ENCODE results near the gene ING3. TPM values are rescaled to one million over a fixed set of nuclear protein-coding genes. Genes with fewer than 3 reads are reported as not detected.

Gene ING3
- total RNA-seq, 2 experiments from 2014 or later, result 23.4 to 26.5 TPM

DNA sequence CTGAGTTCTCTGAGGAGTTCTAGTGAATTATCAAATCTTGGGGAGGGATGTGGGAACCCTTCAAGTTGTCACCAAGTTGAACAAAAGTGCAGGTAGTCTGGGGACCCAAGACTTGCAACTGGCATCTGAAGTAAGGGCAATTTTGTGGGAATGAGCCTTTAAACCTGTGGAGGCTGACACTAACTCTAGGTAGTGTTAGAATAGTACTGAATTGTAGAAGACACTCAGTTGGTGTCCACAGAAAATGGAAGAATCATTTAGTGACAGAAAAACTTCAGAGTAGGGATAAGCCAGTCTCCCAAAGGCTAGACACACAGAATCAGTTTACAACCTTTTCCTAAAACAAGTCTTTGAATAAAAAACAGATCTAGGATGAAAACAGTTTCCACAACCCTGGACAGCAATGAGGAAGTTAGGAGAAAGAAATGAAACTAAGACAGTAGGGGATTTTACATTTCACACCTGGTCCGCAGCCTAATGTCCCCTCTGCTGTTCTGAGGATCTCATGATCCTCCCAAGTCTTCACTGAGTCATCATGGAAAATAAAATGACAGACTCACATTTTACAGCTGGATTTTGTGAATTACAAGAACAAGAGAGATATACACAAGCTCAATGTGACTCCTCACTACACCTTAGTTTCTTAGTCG, 23.0 kb upstream of the ING3 start:
- H3K4me3 Mint-ChIP-seq, result no peak overlapping the region
- no peak overlapping the region for H3K27ac Mint-ChIP-seq
- ChIA-PET POLR2A (interaction anchor here (0.7 kb wide), 1 partner anchor 23 kb away, joined by 4 read pairs; the partner anchor contains the start of gene ING3), CTCF (interaction anchor here (1.2 to 1.3 kb wide), 2 partner anchors 9 to 135 kb away, joined by 3 to 6 read pairs; no protein-coding TSS in a partner anchor)
- intact Hi-C loops (cut with DNase I, micrococcal nuclease), result no loop called here
- peaks cover 2% of the 10 kb centered on the region for H3K4me1 Mint-ChIP-seq
- H3K9me3 Mint-ChIP-seq (ENCODE audit: low read depth), result no peaks in the 10 kb centered on the region
- peaks cover 15% of the 10 kb centered on the region for H3K27me3 Mint-ChIP-seq
- H3K36me3 Mint-ChIP-seq (ENCODE audit: low read depth), result no peaks in the 10 kb centered on the region
- ATAC-seq (no peak), DNase-seq (no peak)

DNA sequence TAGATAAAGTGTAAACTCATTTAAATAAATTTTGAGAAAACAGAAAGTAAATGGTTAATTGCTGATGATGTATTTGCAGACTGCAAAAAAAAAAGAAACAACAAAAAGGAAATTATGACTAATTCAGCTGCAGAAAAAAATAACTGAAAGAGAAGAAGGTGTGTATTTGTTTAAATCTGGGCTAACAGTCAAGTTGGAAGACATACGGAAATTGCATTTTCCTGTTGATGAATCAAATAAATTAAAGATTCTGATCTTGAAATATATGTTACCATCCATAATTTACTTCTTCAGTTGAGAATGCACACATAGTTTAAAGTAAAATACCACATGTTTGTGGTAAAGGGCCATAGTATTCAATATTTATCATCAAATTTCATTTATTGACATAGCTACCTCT, 19.3 kb upstream of the ING3 start:
- ChIA-PET POLR2A (no interaction called here), CTCF (interaction anchor here (0.7 kb wide), 1 partner anchor 38 kb away, joined by 3 read pairs; no protein-coding TSS in a partner anchor)
- H3K4me3 Mint-ChIP-seq, result no peak overlapping the region
- DNase-seq (no peak), ATAC-seq (no peak)
- peaks cover 12% of the 10 kb centered on the region for H3K27me3 Mint-ChIP-seq
- no peak overlapping the region for H3K27ac Mint-ChIP-seq
- H3K36me3 Mint-ChIP-seq (ENCODE audit: low read depth), result no peaks in the 10 kb centered on the region
- H3K9me3 Mint-ChIP-seq (ENCODE audit: low read depth), result no peaks in the 10 kb centered on the region
- H3K4me1 Mint-ChIP-seq, result peaks cover 2% of the 10 kb centered on the region
- intact Hi-C loops (cut with DNase I, micrococcal nuclease), result no loop called here

DNA sequence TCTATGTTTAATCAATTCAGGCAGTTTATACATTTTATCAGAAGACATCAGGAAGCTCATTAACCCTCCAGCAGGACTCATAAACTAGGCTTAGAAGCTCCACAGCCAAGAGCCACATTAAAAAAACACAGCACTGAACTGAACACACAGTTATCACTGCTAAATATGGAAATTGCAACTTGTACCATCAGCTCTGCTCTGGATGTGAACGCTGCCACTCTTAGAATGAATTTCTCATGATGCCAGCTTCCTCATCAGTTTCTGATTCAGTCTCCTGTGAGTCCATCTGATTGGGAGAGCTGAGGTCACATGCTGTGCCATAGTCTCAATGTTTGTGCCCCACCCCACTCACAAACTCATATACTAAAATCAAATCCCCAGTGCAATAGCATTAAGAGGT, 17.1 kb upstream of the ING3 start:
- H3K4me1 Mint-ChIP-seq, result peaks cover 2% of the 10 kb centered on the region
- no peak for DNase-seq
- peaks cover 10% of the 10 kb centered on the region for H3K27me3 Mint-ChIP-seq
- intact Hi-C loops (cut with DNase I, micrococcal nuclease), result no loop called here
- ChIA-PET CTCF (no interaction called here), POLR2A (no interaction called here)
- peak; percentile 58 for ATAC-seq
- H3K4me3 Mint-ChIP-seq, result no peak overlapping the region
- no peak overlapping the region for H3K27ac Mint-ChIP-seq
- H3K9me3 Mint-ChIP-seq (ENCODE audit: low read depth), result no peaks in the 10 kb centered on the region
- H3K36me3 Mint-ChIP-seq (ENCODE audit: low read depth), result no peaks in the 10 kb centered on the region

DNA sequence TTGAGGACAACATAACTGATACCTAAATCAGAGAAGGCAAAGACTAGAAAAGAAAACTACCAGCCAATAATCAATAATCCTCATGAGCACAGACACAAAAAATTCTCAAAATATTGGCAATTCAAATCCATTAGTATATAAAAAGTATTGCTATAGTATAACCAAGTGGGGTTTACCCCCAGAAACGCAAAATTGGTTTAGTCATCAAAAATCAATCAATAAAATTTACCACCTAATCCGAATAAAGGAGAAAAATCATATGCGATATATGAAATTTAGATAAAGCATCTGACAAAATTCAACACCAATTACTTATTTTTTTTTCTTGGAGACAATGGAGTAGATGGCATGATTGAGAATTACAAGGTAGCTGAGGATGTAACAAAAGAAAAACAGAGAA, 11.2 kb upstream of the ING3 start:
- H3K4me1 Mint-ChIP-seq, result no peaks in the 10 kb centered on the region
- intact Hi-C loops (cut with DNase I, micrococcal nuclease), result no loop called here
- ATAC-seq (no peak), DNase-seq (no peak)
- H3K4me3 Mint-ChIP-seq, result no peak overlapping the region
- H3K9me3 Mint-ChIP-seq (ENCODE audit: low read depth), result no peaks in the 10 kb centered on the region
- CTCF ChIA-PET, result no interaction called here
- H3K27ac Mint-ChIP-seq, result no peak overlapping the region
- H3K27me3 Mint-ChIP-seq, result peaks cover 4% of the 10 kb centered on the region
- POLR2A ChIA-PET, result no interaction called here
- H3K36me3 Mint-ChIP-seq (ENCODE audit: low read depth), result no peaks in the 10 kb centered on the region

GRCh38 chr7:120941064-120941463, 9.5 kb upstream of the ING3 start:
- POLR2A ChIA-PET, result no interaction called here
- peaks cover 2% of the 10 kb centered on the region for H3K27me3 Mint-ChIP-seq
- no peak for ATAC-seq

GRCh38 chr7:120941856-120942255, 8.7 kb upstream of the ING3 start:
- Mint-ChIP-seq H3K4me1 (no peaks in the 10 kb centered on the region), H3K36me3 (ENCODE audit: low read depth) (no peaks in the 10 kb centered on the region), H3K4me3 (no peak overlapping the region), H3K9me3 (ENCODE audit: low read depth) (no peaks in the 10 kb centered on the region), H3K27me3 (peaks cover 5% of the 10 kb centered on the region), H3K27ac (no peak overlapping the region)
- ChIA-PET POLR2A (no interaction called here), CTCF (interaction anchor here (0.6 to 0.9 kb wide), 4 partner anchors 14 to 150 kb away, joined by 3 to 5 read pairs (median 4); no protein-coding TSS in a partner anchor)
- no peak for ATAC-seq
- DNase-seq, result no peak
- intact Hi-C loops (cut with DNase I, micrococcal nuclease), result loop anchor here (1.0 to 2.0 kb wide), 3 partner anchors 136 to 150 kb away; no protein-coding TSS in a partner anchor

More at GRCh38 chr7:120941064-120941463, 9.5 kb upstream of the ING3 start:
- Mint-ChIP-seq H3K4me3 (no peak overlapping the region), H3K4me1 (no peaks in the 10 kb centered on the region), H3K36me3 (ENCODE audit: low read depth) (no peaks in the 10 kb centered on the region), H3K27ac (no peak overlapping the region), H3K9me3 (ENCODE audit: low read depth) (no peaks in the 10 kb centered on the region)
- DNase-seq, result no peak
- CTCF ChIA-PET, result interaction anchor here (0.7 to 0.9 kb wide), 3 partner anchors 15 to 135 kb away, joined by 3 to 5 read pairs (median 3); no protein-coding TSS in a partner anchor
- intact Hi-C loops (cut with DNase I, micrococcal nuclease), result loop anchor here (1.0 to 2.0 kb wide), 3 partner anchors 135 to 149 kb away; no protein-coding TSS in a partner anchor

DNA sequence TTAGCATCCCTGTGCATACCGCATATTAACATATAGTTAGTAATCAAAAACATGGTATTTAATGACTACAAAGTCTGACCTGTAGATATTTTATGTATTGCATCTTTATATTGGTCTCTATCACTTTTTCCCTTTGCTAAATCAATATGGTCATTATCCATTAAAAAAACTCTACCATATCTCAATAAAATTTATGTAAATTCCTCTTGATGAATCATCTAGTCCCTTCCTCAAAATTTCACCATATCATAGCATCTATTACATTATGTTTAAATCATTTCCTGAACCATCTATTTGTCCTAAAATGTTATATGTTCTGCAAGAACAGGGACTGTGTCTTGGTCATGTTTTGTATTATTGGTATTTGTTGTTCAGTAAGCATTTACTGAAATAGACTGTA, 7.7 kb upstream of the ING3 start:
- intact Hi-C loops (cut with DNase I, micrococcal nuclease), result no loop called here
- H3K4me3 Mint-ChIP-seq, result no peak overlapping the region
- H3K27me3 Mint-ChIP-seq, result peaks cover 5% of the 10 kb centered on the region
- DNase-seq (no peak), ATAC-seq (no peak)
- ChIA-PET POLR2A (no interaction called here), CTCF (interaction anchor here (1.9 kb wide), 1 partner anchor 137 kb away, joined by 7 read pairs; no protein-coding TSS in a partner anchor)
- H3K9me3 Mint-ChIP-seq (ENCODE audit: low read depth), result no peaks in the 10 kb centered on the region
- H3K4me1 Mint-ChIP-seq, result no peaks in the 10 kb centered on the region
- H3K27ac Mint-ChIP-seq, result no peak overlapping the region
- no peaks in the 10 kb centered on the region for H3K36me3 Mint-ChIP-seq (ENCODE audit: low read depth)

GRCh38 chr7:120944826-120945562, 5.6 kb upstream of the ING3 start:
- H3K27ac Mint-ChIP-seq, result no peak overlapping the region
- H3K4me1 Mint-ChIP-seq, result peaks cover 8% of the 10 kb centered on the region
- ATAC-seq, result no peak
- peaks cover 6% of the 10 kb centered on the region for H3K27me3 Mint-ChIP-seq
- no peaks in the 10 kb centered on the region for H3K9me3 Mint-ChIP-seq (ENCODE audit: low read depth)
- no peak overlapping the region for H3K4me3 Mint-ChIP-seq
- H3K36me3 Mint-ChIP-seq (ENCODE audit: low read depth), result no peaks in the 10 kb centered on the region
- POLR2A ChIA-PET, result no interaction called here
- DNase-seq, result no peak
- intact Hi-C loops (cut with DNase I, micrococcal nuclease), result no loop called here
- CTCF ChIA-PET, result interaction anchor here (1.9 kb wide), 1 partner anchor 139 kb away, joined by 7 read pairs; no protein-coding TSS in a partner anchor

DNA sequence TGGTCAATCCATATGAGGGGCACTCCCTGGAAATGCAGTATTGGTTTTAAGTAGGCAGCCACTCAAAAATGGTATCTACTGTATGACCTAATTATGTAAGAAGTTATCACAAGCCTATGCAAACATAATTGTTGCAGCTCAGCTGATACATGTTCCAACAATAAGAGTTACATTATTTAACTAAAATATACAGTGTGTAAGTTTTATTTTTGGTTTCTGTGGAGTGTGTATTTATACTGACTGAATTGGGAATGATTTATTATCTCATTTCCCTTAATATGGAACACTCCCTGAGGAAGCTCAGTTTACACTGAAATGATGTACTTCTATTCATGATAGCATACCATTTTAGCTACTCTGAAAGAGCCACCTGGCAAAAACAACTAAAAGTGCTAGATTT, 2.6 kb upstream of the ING3 start:
- peak overlapping the region; percentile 18 for H3K4me3 Mint-ChIP-seq
- no peaks in the 10 kb centered on the region for H3K9me3 Mint-ChIP-seq (ENCODE audit: low read depth)

DNA sequence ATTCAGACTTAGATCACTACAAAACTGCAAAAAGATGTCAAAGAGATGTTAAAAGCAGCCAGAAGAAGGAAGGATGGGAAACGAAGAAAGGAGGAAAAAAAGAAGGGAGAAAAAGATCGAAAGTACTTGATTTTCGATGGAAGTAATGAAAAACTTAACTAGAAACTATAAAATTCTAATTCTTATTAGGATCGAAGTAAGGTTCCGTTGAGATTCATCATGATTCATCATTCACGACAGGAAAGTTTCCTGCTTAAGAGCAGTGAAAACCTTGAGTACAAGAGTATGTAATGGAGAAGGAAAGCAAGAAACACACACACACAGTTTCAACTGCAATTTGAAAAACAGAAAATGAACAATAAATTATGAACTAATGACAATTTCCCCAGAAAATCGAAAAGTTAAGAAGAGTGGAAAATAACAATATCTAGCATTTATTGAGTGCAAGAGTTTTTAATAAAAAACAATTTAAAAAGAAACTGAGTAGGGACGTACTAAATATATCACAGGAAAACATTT, 1.1 kb upstream of the ING3 start:
- Mint-ChIP-seq H3K9me3 (ENCODE audit: low read depth) (no peaks in the 10 kb centered on the region), H3K27ac (peak overlapping the region; percentile 97), H3K4me1 (peaks cover 17% of the 10 kb centered on the region), H3K36me3 (ENCODE audit: low read depth) (peaks cover 15% of the 10 kb centered on the region), H3K4me3 (peak overlapping the region; percentile 97), H3K27me3 (peaks cover 5% of the 10 kb centered on the region)
- no peak for DNase-seq
- CTCF ChIA-PET, result interaction anchor here (1.0 kb wide), 1 partner anchor 144 kb away, joined by 3 read pairs; no protein-coding TSS in a partner anchor
- intact Hi-C loops (cut with DNase I, micrococcal nuclease), result no loop called here
- no peak for ATAC-seq
- POLR2A ChIA-PET, result no interaction called here

More for the DNA sequence above, 2.6 kb upstream of the ING3 start:
- H3K27me3 Mint-ChIP-seq, result peaks cover 5% of the 10 kb centered on the region
- ChIA-PET CTCF (interaction anchor here (0.8 to 1.5 kb wide), 2 partner anchors 134 to 156 kb away, joined by 3 to 4 read pairs; no protein-coding TSS in a partner anchor), POLR2A (no interaction called here)
- intact Hi-C loops (cut with DNase I, micrococcal nuclease), result no loop called here
- ATAC-seq, result no peak
- peaks cover 6% of the 10 kb centered on the region for H3K36me3 Mint-ChIP-seq (ENCODE audit: low read depth)
- no peak for DNase-seq
- peaks cover 13% of the 10 kb centered on the region for H3K4me1 Mint-ChIP-seq
- no peak overlapping the region for H3K27ac Mint-ChIP-seq

- CTCF ChIA-PET, result interaction anchor here (1.0 kb wide), 1 partner anchor 158 kb away, joined by 5 read pairs; no protein-coding TSS in a partner anchor
- Mint-ChIP-seq H3K36me3 (ENCODE audit: low read depth) (peaks cover 18% of the 10 kb centered on the region), H3K4me1 (peaks cover 19% of the 10 kb centered on the region), H3K27me3 (peaks cover 5% of the 10 kb centered on the region), H3K4me3 (peak overlapping the region; percentile 97), H3K9me3 (ENCODE audit: low read depth) (no peaks in the 10 kb centered on the region), H3K27ac (peak overlapping the region; percentile 97)
- ATAC-seq (no peak), DNase-seq (no peak)
- POLR2A ChIA-PET, result interaction anchor here (0.6 to 1.0 kb wide), 3 partner anchors 21 to 677 kb away, joined by 3 to 4 read pairs (median 4); partner anchors contain the start of gene KCND2
- intact Hi-C loops (cut with DNase I, micrococcal nuclease), result loop anchor here (2.0 to 10.0 kb wide), 5 partner anchors 37 to 595 kb away; partner anchors contain the start of genes CPED1 (in 1 of the 2) and FAM3C (in 1 of the 2)
These were observed 509 bp upstream of the ING3 start for GRCh38 chr7:120949998-120950538.
